ENCODE measurements around the gene IRF2BPL.

DNA sequence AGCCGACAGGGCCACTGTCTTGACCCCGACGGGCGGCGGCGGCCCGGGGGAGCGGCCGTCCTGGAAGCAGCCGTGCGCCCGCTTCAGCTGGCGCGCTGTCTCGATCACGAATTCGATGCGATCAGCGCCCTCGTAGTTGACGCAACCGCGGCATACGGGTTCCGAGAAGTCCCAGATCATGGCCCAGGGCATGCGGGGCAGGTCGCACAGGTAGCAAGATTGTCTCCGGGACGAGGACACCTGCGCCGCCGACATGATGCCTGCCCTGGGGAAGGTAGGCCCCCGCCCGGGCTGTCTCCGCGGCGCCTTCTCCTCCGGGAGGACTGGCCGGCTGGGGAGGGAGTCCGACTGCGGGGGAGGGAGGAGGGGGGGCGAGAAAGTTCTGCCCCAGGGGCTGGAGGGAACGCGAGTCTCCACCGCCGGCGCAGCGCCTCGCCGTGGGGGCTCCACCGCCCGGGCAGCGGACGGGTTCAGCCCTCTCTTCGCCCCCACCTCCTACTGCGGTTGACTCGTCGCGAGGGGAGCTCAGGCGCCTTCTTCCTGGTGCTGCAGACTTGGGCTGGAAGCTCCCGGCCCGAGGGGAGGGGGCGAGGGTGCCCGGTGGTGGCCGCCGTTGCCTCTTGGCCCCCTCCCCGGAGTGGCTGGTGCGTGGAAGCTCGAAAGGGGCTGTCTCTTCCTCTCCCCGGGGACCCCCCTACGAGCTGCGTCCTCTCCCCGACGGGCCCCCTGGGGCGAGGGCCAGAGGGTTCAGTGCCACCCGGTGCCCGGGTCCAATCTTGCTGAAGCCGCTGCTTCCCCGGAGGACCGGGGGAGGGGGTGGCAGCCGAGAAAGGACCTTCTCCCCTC is 747 bp downstream of the IRF2BPL start:
- TF ChIP-seq, protein P1, sequence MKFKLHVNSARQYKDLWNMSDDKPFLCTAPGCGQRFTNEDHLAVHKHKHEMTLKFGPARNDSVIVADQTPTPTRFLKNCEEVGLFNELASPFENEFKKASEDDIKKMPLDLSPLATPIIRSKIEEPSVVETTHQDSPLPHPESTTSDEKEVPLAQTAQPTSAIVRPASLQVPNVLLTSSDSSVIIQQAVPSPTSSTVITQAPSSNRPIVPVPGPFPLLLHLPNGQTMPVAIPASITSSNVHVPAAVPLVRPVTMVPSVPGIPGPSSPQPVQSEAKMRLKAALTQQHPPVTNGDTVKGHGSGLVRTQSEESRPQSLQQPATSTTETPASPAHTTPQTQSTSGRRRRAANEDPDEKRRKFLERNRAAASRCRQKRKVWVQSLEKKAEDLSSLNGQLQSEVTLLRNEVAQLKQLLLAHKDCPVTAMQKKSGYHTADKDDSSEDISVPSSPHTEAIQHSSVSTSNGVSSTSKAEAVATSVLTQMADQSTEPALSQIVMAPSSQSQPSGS (IDR thresholded peaks at IDR 0.05; ENCODE audit: low read length), result no peak
- TF ChIP-seq FOSL1 (IDR thresholded peaks at IDR 0.05; ENCODE audit: insufficient read depth, low read depth, low read length) (no peak), EP300 (IDR thresholded peaks at IDR 0.05; ENCODE audit: borderline replicate concordance in 1 of 2, low read depth in 2 of 2, low read length in 2 of 2) (no peak), POLR2A (IDR thresholded peaks at IDR 0.05; ENCODE audit: control extremely low read depth in 1 of 2, low read depth in 2 of 2, low read length in 2 of 2) (no peak), YY1 (IDR thresholded peaks at IDR 0.05; ENCODE audit: low read depth, low read length) (no peak), ZNF274 (IDR thresholded peaks at IDR 0.05; ENCODE audit: borderline replicate concordance, extremely low read depth, low read length) (no peak)
- TF ChIP-seq, protein P2, sequence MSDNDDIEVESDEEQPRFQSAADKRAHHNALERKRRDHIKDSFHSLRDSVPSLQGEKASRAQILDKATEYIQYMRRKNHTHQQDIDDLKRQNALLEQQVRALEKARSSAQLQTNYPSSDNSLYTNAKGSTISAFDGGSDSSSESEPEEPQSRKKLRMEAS (IDR thresholded peaks at IDR 0.05), result peak; percentile 67; the same call in 1 of the 2 replicates
- TF ChIP-seq, protein P3, sequence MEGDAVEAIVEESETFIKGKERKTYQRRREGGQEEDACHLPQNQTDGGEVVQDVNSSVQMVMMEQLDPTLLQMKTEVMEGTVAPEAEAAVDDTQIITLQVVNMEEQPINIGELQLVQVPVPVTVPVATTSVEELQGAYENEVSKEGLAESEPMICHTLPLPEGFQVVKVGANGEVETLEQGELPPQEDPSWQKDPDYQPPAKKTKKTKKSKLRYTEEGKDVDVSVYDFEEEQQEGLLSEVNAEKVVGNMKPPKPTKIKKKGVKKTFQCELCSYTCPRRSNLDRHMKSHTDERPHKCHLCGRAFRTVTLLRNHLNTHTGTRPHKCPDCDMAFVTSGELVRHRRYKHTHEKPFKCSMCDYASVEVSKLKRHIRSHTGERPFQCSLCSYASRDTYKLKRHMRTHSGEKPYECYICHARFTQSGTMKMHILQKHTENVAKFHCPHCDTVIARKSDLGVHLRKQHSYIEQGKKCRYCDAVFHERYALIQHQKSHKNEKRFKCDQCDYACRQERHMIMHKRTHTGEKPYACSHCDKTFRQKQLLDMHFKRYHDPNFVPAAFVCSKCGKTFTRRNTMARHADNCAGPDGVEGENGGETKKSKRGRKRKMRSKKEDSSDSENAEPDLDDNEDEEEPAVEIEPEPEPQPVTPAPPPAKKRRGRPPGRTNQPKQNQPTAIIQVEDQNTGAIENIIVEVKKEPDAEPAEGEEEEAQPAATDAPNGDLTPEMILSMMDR (IDR thresholded peaks at IDR 0.05; ENCODE audit: control extremely low read depth in 1 of 3, insufficient read depth in 1 of 3, low read depth in 1 of 3, low read length in 3 of 3), result no peak
